Transverse colon (tissue), 4 donors: ENCODE results near the gene THSD4.

Experiments
- CTCF ChIP-seq, 5 experiments: fragments of 200-600 bp in 3 of 5; fragments of 450-650 bp in 2 of 5; sonication (generic) in 3 of 5; IDR thresholded peaks; 1 replicate in 2 of 5; 2 replicates in 3 of 5; pipeline ENCODE4 v1.5.1; 2016 to 2017; ENCODE audit warnings: antibody characterized with exemption in 5 of 5, inconsistent platforms in 3 of 5, mild to moderate bottlenecking in 2 of 5, moderate library complexity in 1 of 5
- EP300 ChIP-seq: sonication (generic); formaldehyde crosslinking; IDR thresholded peaks from one replicate; pipeline ENCODE4 v1.6.1; 2017; ENCODE audit warnings: antibody characterized with exemption, low read depth
- POLR2A ChIP-seq: fragments of 450-650 bp; IDR thresholded peaks from one replicate; pipeline ENCODE4 v1.6.1; 2016; ENCODE audit warnings: antibody characterized with exemption, mild to moderate bottlenecking, moderate library complexity
- POLR2AphosphoS5 ChIP-seq, 3 donors: sonication (generic); formaldehyde crosslinking; IDR thresholded peaks; one replicate each; pipeline ENCODE4 v1.6.1; 2016; ENCODE audit warnings: antibody characterized with exemption in 3 of 3

GRCh38 chr15:71345186-71345585, 229.9 kb downstream of the THSD4 start:
- TF ChIP-seq CTCF (IDR thresholded peaks at IDR 0.05): no peak
- no peak for TF ChIP-seq POLR2A
- no peak for TF ChIP-seq POLR2AphosphoS5 (IDR thresholded peaks at IDR 0.05)
- TF ChIP-seq EP300: no peak
